Gastroesophageal sphincter (tissue), 4 donors: ENCODE results near the gene ADAMTS17. TPM values are rescaled to one million over a fixed set of nuclear protein-coding genes. Genes with fewer than 3 reads are reported as not detected.

Experiments
- ATAC-seq: fragments of 150-250 bp; one replicate; pipeline ENCODE4 v1.9.1; 2016; ENCODE audit warnings: mild to moderate bottlenecking, moderate library complexity
- H3K27ac ChIP-seq, 4 donors: fragments of 200-600 bp; sonication (generic) in 3 of 4; 1 replicate in 3 of 4; 2 replicates in 1 of 4; pipeline ENCODE4 v1.5.1; 2016 to 2019
- H3K27me3 ChIP-seq: fragments of 200-600 bp; sonication (generic); one replicate; pipeline ENCODE4 v1.5.1; 2019
- H3K36me3 ChIP-seq, 2 donors: fragments of 200-600 bp; sonication (generic); one replicate each; pipeline ENCODE4 v1.5.1; 2019; ENCODE audit warnings: control low read depth in 1 of 2
- H3K4me1 ChIP-seq, 3 donors: fragments of 200-600 bp; sonication (generic); 1 replicate in 2 of 3; 2 replicates in 1 of 3; pipeline ENCODE4 v1.5.1; 2016 to 2019; ENCODE audit warnings: control low read depth in 2 of 3
- H3K4me3 ChIP-seq, 2 donors: fragments of 200-600 bp; sonication (generic); one replicate each; pipeline ENCODE4 v1.5.1; 2019; ENCODE audit warnings: mild to moderate bottlenecking in 1 of 2, moderate library complexity in 1 of 2
- H3K9me3 ChIP-seq, 3 donors: fragments of 200-600 bp; sonication (generic); one replicate each; pipeline ENCODE4 v1.5.1; 2017 to 2019; ENCODE audit warnings: control low read depth in 2 of 3
- CTCF ChIP-seq, 4 experiments: fragments of 200-600 bp in 2 of 4; fragments of 450-650 bp in 2 of 4; sonication (generic) in 1 of 4; IDR thresholded peaks; one replicate each; pipeline ENCODE4 v1.5.1; 2017 to 2019; ENCODE audit warnings: antibody characterized with exemption in 4 of 4, mild to moderate bottlenecking in 2 of 4, moderate library complexity in 2 of 4
- EP300 ChIP-seq: sonication (generic); formaldehyde crosslinking; IDR thresholded peaks from one replicate; pipeline ENCODE4 v1.6.1; 2017; ENCODE audit warnings: antibody characterized with exemption, mild to moderate bottlenecking
- POLR2A ChIP-seq, 2 donors: fragments of 450-650 bp; IDR thresholded peaks; one replicate each; pipeline ENCODE4 v1.6.1; 2017; ENCODE audit warnings: antibody characterized with exemption in 2 of 2, mild to moderate bottlenecking in 2 of 2, moderate library complexity in 1 of 2
- POLR2AphosphoS5 ChIP-seq: sonication (generic); formaldehyde crosslinking; IDR thresholded peaks from one replicate; pipeline ENCODE4 v1.6.1; 2017; ENCODE audit warnings: antibody characterized with exemption
- WGBS, 2 donors: methylation state at CpG; one replicate each; pipeline ENCODE4 v1.1.5; 2018; ENCODE audit warnings: low coverage in 1 of 2; 5-methylcytosine and 5-hydroxymethylcytosine counted together
- total RNA-seq, 4 donors: library from RNA; depleted of rRNA; stranded (reverse); fragments of >200 nt; gene quantifications; one replicate each; pipeline ENCODE4 v1.1.0, GENCODE V29; 2016

ADAMTS17 gene
- total RNA-seq, 4 donors from 2014 or later = 4.9 to 14.0 (median 11.3) TPM

GRCh38 chr15:100170291-100171210, 171.2 kb downstream of the ADAMTS17 start:
- Histone ChIP-seq H3K27me3 (no peaks in the 10 kb centered on the region), H3K4me3 (no peak overlapping the region), H3K27ac (peak overlapping the region; percentile 57 to 88 (median 78)), H3K4me1 (peaks cover 14 to 76% (median 31%) of the 10 kb centered on the region in 3 donors), H3K36me3 (no peaks in the 10 kb centered on the region), H3K9me3 (peaks cover 0 to 26% (median 0%) of the 10 kb centered on the region in 3 donors)
- TF ChIP-seq EP300 = no peak
- WGBS, 2 donors = 46 to 69% methylated on average over 6 to 7 of the region's 8 CpGs
- ATAC-seq = no peak

DNA sequence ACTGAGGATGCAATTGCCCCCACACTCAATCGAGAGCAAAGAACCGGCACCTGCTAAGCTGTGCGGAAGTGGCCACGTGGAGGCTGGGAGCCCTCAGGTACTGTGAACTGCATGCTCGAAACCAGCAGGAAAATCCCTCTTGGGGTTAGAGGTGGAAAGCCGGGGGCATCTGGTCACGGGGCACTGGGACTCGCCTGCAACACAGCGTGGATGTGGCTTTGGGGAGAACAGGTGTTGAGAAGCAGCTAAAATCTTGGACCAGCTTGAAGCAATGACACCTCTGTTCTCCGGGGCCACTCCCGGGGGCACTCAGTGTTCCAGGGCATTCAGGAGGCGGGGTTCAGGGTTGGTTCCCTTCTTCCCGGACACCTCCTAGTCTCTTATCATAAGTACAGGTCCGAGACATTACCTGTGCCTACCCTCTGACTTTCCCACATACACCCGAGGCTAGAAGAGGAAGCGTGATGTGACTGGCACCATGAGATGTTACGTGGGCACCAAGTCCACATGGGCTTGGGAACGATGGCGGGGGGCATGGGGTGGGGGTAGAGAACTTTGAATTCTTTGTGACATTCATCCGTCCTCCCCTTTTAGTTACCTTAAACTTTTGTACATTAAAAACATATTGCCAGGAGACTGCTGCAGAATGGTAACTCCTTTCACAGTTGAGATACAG, 172.0 kb downstream of the ADAMTS17 start:
- no peak for TF ChIP-seq EP300
- no peak for TF ChIP-seq POLR2AphosphoS5
- TF ChIP-seq POLR2A (IDR thresholded peaks at IDR 0.05) = no peak
- TF ChIP-seq CTCF (IDR thresholded peaks at IDR 0.05) = no peak
- 89 to 93% methylated on average over 9 to 13 of the region's 20 CpGs for WGBS, 2 donors
- H3K27ac ChIP-seq = peak overlapping the region; percentile 57 to 88 (median 78)
- no peaks in the 10 kb centered on the region for H3K36me3 ChIP-seq
- H3K27me3 ChIP-seq = no peaks in the 10 kb centered on the region
- H3K4me3 ChIP-seq = no peak overlapping the region
- H3K4me1 ChIP-seq = peaks cover 6 to 68% (median 23%) of the 10 kb centered on the region in 3 donors
- H3K9me3 ChIP-seq = peaks cover 0 to 26% (median 0%) of the 10 kb centered on the region in 3 donors
- no peak for ATAC-seq

DNA sequence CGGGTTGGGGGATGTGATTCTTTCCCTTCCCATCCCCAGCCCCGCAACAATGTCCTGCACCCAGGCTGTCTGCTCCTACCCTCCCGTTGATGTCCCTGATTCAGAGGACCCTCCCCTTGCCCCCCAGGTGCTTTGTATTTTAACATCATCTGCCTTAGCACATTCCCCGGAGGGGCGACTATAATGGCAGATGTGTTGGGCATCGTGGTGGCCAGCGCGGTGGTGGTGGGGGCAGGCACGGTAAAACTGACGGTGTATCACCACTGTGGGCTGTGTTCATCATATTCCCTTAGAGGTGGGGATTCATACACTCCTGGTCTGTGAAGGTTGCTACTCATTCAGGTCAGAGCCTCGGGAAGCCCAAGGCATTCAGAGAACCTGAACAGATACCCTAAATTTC, 173.0 kb downstream of the ADAMTS17 start:
- no peak for ATAC-seq
- WGBS, 2 donors = 96 to 97% methylated on average over 4 to 6 of the region's 11 CpGs

DNA sequence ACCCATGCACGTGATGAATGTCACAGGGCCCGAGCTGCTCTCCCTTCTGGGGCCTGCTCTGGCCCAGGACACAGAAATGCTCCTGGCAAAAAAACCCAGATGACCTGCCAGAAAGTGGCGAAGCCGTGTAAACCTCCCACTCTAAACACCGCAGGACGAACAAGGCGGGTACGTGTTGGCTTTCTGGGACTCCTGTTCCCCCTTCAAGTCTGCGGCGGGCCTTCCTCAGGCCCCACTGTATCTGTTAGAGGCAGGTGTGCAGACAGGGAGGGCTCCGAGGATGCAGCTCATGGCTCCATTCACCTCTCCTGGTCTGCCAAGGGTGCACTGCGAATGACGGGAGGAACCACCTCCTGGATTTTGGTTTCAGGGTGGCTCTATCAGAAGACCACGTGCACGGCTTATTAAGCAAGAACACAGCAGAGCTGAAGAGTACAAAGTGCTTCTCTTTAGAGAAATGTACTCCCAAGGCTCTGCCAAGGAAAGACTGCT, 173.8 kb downstream of the ADAMTS17 start:
- Histone ChIP-seq H3K4me3 (peak overlapping the region in 1 of 2 donors; percentile 23), H3K4me1 (peaks cover 0 to 50% (median 14%) of the 10 kb centered on the region in 3 donors), H3K36me3 (no peaks in the 10 kb centered on the region), H3K27me3 (no peaks in the 10 kb centered on the region), H3K9me3 (peaks cover 0 to 13% (median 0%) of the 10 kb centered on the region in 3 donors), H3K27ac (peak overlapping the region; percentile 78 to 88 (median 82))
- ATAC-seq = peak; percentile 92
- 20 to 25% methylated on average over 1 to 7 of the region's 15 CpGs for WGBS, 2 donors
- TF ChIP-seq CTCF (IDR thresholded peaks at IDR 0.05) (no peak), POLR2AphosphoS5 (peak; percentile 54), EP300 (no peak), POLR2A (IDR thresholded peaks at IDR 0.05) (no peak)

More for the DNA sequence above, 173.0 kb downstream of the ADAMTS17 start:
- H3K36me3 ChIP-seq = no peaks in the 10 kb centered on the region
- H3K4me3 ChIP-seq = no peak overlapping the region
- TF ChIP-seq EP300 (no peak), CTCF (IDR thresholded peaks at IDR 0.05) (no peak), POLR2A (IDR thresholded peaks at IDR 0.05) (no peak), POLR2AphosphoS5 (no peak)
- H3K27me3 ChIP-seq = no peaks in the 10 kb centered on the region
- peak overlapping the region; percentile 78 to 88 (median 82) for H3K27ac ChIP-seq
- H3K4me1 ChIP-seq = peaks cover 2 to 59% (median 20%) of the 10 kb centered on the region in 3 donors
- H3K9me3 ChIP-seq = peaks cover 0 to 22% (median 0%) of the 10 kb centered on the region in 3 donors

DNA sequence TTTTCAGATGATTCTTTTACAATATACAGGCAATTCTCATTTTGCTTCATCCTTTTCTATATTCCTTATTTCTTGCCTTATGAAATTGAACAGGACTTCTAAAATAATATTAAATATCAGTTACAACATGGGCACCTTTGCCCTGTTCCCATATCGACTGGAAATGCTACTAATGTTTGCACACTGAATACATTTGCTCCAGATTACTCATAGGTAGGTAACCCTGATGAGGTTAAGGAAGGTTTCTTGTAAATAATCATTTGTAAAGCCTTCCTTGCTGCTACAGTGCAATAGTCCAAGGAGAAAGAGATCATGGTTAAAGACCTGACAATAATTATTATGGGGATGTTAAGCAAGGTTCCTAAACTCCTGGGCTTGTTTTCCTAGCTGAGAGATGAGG, 175.5 kb downstream of the ADAMTS17 start:
- Histone ChIP-seq H3K9me3 (no peaks in the 10 kb centered on the region), H3K4me1 (peaks cover 0 to 48% (median 14%) of the 10 kb centered on the region in 3 donors), H3K27me3 (no peaks in the 10 kb centered on the region), H3K27ac (peak overlapping the region in 1 of 4 donors; percentile 88), H3K4me3 (no peak overlapping the region), H3K36me3 (no peaks in the 10 kb centered on the region)
- TF ChIP-seq CTCF (IDR thresholded peaks at IDR 0.05) = no peak
- no peak for TF ChIP-seq EP300
- no peak for ATAC-seq
- WGBS, 2 donors = 91 to 100% methylated on average over 1 of the region's 1 CpG
